DMS 273 (cell line): ENCODE data around the gene UBE2J2.
A peak's percentile ranks its signal among the peaks of the same experiment; 100 is the strongest.

ENCODE experiments used
- DNase-seq: peaks from one replicate; lab custom pipeline; 2025; ENCODE audit not compliant: unreplicated experiment; lab: John Stamatoyannopoulos, UW

UBE2J2 gene

DNA sequence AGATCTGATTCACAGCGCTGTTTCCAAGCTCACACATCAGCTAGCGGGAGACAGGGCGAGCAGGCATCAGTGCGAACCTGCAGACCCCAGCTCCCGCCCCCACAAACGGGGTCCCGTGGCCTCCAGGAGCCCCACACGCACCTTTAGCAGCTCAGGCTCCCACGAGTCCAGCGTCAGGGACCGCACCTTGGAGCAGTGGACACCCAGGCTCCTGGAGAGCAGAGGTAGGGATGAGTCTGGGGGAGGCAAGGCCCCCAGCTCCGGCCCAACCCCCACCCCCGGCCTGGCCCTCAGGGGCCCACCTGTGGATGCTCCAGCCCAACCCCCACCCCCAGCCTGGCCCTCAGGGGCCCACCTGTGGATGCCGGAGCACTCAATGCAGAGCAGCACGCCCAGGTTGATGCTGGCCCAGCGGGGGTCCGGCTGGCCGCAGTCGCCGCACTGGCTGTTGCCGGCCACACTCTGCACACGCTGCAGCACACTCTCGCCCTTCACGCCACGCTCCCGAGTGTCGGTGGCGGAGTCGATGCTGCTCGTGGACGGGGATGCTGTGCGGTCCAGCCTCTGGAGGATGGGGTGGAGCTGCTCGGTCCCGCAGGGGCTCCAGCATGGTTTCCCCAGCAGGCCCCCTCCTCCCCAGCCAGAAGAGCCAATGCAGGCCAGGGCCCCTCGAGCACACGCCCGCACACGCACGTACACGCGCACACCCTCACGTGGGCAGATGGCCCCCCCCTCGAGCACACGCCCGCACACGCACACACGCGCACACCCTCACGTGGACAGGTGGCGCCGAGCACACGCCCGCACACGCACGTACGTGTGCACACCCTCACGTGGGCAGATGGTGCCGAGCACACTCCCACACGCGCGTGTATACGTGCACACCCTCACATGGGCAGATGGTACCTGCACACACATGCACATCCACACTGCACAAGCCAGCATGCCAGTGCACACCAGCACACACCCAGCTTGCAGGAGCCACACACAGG, 22.7 kb upstream of the UBE2J2 start:
- DNase-seq, result no peak

DNA sequence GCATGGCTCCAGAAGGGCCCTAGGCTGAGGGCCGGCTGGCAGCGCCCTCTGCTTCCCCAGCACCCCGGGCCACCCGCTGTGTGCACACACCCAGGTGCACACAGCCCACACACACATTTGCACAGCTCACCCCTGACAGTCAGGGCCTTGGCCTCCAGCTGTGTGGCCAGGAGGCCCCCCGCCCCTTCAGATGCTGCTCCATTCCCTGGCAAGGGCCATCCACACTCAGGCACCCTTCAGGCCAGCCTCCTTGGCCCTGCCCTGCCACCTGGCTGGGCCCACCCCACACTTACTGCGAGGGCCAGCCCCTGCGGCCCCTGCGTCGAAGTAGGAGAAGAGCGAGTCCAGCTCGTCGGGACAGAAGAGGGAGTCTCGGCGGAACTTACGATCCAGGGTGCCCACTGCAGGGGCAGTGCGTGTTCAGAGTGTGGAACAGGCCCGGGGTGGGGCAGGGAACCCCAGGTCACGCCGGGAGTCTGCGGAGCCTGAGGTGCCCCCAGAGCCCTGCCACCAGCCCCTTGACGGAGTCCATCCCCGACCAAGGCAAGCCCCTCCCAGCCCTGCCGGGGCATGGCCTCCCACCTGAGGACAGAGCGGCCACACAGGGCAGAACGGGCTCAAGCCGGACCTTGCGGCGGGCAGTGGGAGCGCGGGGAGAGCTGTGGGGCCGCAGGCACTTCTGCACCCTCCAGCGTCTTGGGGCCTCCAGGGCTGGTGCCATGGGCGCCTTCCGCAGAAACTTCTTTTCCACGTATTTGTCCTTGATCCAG, 21.7 kb upstream of the UBE2J2 start:
- DNase-seq, result no peak

DNA sequence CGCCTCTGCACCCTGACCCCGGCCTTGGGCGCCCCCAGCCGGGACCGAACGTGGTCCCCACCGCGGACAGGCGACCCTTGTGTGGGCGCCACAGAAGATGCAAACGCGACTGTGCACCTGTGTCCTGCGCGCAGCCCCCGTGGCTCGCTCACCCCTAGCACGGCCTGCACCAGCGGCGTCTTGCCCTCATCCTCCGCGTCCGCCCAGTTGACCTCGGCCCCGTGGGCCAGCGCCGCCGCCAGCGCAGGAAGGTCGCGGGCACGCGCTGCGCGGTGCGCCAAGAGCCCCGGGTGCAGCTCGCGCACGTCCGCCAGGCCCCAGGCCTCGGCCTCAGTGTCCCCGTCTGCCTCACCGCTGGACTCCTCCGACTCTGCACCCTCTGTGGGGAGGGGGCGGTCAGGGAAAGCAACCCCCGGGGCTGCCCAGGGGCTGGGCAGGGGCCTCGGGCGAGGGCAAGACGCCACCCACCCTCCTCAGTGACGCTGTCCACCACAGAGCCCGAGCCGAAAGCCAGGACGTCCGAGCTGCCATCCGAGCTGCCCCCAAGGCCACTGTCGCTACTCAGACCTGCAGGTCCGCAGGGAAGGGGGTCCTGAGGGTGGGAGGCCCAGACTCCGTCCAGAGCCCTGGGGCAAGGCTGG, 20.7 kb upstream of the UBE2J2 start:
- no peak for DNase-seq

DNA sequence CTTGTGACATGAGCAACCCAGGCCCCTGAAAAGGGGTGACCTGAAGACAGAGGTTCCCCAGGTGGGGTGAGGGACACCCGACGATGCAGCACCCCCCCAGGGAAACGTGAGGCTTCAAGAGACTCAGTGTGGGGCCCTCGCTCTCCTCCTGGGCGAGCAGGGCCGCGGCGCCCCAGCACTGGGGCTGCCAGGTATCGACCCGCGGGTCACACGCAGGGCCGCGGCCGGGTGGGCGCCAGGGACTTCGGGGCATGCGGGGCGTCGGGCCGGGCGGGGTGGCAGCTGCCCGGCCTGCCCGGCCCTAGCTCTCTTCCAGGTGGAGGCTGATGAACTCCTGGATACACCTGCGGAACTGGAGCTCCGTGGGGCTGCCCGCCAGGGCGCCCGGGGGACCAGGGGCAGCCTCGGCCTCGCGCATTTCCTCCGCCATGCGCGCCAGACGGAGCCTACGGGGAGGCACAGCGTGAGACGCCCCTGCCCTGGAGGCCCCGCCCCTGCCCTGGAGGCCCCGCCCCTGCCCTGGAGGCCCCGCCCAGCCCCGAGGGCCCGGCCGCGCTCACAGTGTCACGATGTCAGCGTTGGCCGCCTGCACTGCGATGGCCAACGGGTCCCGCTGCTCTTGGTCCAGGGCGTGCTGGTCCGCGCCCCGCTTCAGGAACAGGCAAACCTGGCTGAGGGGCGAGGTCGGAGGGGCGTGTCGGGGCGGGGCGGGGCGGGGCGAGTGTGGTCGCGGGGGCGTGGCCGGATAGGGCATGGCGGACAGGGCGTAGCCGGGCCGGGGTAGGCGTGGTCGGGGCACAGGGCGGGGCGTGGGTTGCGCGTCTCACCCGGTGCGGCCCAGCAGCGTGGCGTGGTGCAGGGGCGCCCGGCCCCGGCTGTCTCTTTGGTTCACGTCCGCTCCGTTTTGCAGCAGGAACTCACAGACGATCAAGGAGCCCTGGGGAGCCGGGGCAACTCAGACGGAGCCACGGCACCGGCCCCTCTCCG, 19.9 kb upstream of the UBE2J2 start:
- no peak for DNase-seq

DNA sequence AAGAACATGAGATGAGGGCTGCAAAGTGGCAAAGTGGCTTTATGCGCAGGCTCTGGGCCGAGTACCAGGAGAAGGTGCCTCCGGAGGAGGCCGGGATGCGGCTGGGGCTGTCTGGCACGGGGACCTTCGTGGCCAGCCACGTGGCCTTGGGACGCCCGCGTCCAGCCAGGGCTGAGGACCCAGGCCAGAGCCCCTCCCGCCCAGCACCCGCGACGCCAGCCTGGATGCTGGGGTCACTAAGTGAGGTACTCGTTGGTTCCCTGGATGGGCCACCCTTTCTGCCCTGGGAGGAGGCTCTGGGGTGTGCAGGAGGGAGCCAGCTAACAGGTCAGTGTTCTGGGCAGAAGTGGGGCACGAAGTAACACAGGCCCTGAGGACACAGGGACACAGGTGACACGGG, 19.2 kb upstream of the UBE2J2 start:
- no peak for DNase-seq

DNA sequence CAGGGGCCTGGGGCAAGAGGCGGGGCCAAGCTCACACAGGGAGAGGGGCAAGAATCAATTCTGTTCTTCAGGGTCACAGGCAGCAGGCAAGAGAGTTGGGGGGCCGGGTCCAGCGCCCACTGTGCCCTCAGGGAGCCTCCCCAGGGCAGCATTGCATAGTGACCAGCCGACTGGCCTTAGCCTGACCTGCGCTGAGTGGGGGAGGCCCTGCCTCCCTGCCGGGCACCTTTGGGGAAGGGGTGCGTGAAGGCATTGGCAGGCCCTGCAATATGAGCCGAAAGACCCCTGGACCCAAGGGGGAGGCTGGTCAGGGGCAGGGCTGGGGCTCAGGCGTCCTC, 18.8 kb upstream of the UBE2J2 start:
- DNase-seq, result no peak

DNA sequence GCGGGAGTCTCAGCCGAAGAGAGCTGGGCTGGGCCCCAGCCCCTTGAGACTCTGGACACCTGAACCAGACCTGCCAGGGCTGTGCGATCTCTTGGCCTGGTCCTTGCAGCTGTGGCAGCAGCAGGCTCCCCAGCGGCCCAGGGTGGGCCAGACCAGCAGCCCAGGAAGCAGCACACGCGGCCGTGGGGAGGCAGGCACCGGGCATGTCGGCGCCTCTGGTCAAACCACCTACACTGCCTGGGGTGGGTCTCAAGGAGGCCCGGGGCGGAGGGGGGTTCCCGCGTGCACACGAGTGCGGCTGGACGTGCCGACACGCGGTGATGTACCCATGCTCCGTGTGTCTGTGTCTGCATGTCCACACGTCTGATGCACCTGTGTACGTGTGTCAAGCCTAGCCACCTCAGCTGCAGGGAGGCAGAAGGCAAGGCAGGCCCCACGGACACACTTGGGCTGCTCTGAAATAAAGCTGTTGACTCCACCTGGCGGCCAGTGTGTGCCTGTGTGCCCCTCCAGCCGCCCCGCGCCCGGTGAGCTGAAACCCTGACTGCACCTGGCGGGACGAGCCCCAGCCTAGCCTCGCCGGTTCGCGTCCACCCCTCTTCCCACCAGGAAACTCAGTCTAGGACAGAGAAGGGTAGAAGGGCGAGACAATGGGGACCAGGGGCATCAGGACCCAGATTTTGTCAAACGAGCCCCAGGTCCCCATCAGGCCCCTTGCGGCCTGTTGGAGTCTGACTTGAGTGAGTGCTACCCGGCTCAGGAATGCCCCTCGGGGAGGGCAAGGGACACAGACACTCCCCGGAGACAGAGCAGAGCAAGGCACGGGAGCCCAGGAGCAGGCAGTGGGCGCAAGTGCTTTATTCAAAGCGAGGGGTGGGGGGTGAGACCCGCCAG, 18.1 kb upstream of the UBE2J2 start:
- peak; percentile 89 for DNase-seq

DNA sequence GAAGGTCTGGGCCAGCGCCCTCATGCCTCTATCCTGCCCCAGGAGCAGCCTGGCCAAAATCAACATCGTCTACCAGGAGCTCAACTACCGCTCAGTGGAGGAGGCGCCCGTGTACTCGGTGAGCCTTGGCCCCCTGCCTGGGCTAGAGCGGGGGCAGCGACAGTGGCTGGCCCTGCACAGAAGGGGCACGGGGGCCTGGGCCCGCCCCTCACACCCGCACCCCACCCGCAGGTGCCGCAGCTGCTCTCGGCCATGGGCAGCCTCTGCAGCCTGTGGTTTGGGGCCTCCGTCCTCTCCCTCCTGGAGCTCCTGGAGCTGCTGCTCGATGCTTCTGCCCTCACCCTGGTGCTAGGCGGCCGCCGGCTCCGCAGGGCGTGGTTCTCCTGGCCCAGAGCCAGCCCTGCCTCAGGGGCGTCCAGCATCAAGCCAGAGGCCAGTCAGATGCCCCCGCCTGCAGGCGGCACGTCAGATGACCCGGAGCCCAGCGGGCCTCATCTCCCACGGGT, 17.4 kb upstream of the UBE2J2 start:
- DNase-seq, result peak; percentile 70

DNA sequence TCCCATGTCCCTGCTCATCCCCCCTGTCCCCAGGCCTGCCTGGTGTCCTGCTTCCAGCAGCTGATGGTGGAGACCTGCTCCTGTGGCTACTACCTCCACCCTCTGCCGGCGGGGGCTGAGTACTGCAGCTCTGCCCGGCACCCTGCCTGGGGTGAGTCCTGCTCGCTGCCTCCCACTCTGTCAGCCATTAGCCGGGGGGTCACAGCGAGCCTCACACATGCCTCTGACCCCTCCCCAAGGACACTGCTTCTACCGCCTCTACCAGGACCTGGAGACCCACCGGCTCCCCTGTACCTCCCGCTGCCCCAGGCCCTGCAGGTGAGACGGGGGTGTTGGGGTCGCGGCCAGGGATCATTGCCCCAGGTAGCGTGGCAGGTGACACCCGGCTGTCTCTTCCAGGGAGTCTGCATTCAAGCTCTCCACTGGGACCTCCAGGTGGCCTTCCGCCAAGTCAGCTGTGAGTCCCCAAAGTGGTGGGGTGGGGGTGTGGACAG, 16.6 kb upstream of the UBE2J2 start:
- peak; percentile 83 for DNase-seq

DNA sequence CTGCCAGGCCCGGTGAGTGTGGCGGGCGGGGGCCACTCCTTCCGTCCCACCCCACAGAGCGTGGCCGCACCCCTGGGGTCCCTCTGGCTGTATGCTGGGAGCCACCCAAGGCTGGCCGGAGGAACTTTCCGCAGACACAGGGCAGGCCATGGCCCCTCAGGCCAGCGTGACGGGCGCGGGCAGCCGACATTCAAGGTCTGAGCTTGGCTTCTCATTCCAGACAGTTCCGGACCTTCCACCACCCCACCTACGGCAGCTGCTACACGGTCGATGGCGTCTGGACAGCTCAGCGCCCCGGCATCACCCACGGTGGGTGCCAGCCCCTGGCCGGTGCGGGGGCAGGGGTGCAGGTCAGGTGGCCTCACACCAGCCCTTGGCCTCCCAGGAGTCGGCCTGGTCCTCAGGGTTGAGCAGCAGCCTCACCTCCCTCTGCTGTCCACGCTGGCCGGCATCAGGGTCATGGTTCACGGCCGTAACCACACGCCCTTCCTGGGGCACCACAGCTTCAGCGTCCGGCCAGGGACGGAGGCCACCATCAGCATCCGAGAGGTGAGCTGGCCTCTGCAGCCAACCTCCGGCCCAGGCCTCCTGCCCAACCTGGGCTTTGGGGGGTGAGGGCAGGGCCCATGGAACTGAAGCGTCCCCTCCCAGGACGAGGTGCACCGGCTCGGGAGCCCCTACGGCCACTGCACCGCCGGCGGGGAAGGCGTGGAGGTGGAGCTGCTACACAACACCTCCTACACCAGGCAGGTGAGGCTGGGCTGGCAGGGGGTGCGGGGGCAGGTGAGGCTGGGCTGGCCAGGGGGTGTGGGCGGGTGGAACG, 13.8 kb upstream of the UBE2J2 start:
- no peak for DNase-seq

DNA sequence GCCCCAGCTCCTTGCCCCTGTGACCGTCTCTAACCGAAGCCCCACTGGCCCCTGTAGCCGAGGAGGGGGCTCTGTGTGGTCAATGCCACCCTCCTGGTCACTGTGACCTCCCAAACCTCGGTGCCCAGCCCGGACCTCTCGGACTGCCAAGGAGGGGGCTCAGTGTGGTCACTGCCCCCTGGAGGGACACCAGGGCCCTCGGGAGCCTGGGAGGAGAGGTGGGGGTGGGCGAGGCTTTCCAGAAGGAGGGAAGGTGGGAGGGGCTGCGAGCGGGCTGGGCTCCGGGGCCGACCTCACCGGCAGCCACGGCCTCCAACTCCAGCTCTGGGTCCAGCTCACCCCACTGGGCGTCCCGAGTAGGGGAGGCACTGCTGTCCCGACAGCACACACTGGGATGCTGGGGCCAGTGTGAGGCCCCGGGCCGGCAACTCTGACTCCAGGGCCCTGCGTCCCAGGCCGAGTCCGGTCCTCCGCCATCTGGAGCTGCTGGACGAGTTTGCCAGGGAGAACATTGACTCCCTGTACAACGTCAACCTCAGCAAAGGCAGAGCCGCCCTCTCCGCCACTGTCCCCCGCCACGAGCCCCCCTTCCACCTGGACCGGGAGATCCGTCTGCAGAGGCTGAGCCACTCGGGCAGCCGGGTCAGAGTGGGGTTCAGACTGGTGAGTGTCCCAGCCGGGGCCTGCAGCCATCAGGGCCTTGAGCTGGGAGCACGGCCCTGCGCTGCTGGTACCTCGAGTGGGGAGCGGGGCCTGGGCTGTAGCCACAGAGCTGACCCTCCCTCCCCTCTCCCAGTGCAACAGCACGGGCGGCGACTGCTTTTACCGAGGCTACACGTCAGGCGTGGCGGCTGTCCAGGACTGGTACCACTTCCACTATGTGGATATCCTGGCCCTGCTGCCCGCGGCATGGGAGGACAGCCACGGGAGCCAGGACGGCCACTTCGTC, 12.9 kb upstream of the UBE2J2 start:
- no peak for DNase-seq

DNA sequence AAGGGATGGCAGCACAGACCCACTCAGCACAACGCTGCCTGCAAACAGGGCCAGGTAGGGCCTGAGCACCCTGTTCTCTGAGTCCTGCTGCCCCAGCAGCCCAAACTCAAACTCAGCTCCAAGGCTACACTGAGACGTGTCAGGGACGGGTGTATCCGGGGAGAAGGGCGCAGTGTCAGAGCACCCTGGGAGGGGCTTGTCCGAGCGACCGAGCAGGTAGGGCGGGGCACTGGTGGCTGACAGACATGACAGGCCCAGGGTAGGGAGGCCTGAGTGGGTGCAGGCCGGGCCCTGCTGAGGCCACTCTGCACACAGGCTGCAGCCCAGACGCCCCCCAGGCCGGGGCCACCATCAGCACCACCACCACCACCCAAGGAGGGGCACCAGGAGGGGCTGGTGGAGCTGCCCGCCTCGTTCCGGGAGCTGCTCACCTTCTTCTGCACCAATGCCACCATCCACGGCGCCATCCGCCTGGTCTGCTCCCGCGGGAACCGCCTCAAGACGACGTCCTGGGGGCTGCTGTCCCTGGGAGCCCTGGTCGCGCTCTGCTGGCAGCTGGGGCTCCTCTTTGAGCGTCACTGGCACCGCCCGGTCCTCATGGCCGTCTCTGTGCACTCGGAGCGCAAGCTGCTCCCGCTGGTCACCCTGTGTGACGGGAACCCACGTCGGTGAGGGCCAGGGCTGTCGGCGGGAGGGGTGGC, 12.1 kb upstream of the UBE2J2 start:
- no peak for DNase-seq

DNA sequence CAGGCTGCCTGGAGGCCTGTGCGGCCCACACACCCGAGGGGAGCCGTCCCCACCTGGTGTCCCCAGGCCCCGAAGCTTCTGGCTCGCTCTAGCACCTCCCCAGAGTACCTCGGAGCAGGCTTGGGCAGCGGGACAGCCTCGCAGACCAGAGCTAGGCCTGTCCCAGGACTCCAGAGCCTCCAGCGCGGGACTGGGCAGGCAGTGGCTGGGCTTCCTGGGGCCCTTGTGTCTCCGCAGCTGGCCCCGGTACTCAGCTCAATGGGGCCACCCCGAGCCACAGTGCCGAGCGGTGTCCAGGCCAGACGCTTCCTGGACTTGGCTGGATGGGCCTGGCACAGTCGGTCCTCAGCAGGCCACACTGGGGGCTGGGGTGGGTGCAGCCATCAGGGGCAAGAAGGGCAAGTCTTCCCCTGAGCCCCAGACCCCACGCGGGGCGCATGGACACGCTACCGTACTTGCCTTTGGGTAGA, 11.5 kb upstream of the UBE2J2 start:
- DNase-seq, result no peak

DNA sequence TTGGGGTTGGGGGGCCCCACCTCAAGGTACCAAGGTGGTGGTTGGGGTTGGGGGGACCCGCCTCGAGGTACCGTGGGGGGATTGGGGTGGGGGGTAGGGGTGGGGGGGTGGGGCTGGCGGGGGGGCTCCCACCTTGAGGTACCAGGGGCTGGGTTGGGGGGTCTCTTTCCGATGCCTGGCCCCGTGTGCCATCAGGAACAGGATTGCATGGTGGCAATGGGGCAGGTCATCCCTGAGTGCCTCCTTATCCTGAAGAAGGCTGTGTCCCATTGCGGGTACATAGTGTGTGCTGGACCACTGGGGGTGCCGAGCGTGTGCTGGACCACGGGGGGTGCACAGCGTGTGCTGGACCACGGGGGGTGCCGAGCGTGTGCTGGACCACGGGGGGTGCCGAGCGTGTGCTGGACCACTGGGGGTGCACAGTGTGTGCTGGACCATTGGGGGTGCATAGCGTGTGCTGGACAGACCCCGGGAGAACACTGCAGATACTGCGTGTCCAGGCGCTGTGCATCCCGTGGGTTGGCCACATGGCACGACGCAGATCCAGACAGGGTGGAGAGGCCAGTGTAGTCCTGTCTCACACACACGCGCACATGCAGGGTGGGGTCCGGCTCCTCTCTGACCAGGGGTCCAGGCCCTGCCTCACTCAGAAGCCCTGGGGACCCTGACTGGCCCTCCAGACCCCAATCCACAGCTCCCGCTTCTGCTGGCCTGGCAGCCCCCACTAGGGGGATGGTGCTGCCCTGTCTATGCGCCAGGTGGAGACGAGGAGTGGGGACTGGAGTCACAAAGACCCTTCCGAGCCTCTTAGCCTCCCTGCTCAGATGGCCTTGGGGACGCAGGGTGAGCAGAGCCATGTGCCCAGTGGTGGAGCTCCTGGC, 10.8 kb upstream of the UBE2J2 start:
- DNase-seq, result no peak

DNA sequence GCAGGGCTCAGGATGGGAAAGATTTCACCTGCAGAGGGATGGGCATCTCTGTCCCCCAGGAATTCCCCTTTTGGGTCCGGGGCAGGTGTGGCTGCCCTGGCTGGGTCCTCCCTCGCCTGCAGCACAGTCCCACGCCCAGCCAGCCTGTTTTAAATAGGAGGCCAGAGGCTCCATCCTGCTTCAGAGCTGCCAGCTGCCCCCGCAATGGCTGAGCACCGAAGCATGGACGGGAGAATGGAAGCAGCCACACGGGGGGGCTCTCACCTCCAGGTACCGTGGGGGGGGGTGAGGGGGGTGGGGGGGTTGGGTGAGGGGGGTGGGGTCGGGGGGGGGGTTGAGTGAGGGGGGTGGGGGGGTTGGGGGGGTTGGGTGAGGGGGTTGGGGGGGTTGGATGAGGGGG, 10.2 kb upstream of the UBE2J2 start:
- peak; percentile 78 for DNase-seq
